HG03025 (cell line): Measurements from ENCODE around the gene FBXL19.
"Not testable (repeated sequence)": the region's sequence is repeated elsewhere in the genome, so short reads cannot be mapped to it uniquely, and the experiment has no call there.

ENCODE experiments used
- ATAC-seq: cut with Tn5 transposase; IDR thresholded peaks from one replicate; pipeline ENCODE4 v1.9.1; 2021; ENCODE audit warnings: mild to moderate bottlenecking, moderate library complexity; ENCODE audit not compliant: unreplicated experiment, low FRiP score

FBXL19 gene

GRCh38 chr16:30923554-30924075, at the start of gene FBXL19:
FBXL19 (plus strand) TSS chr16:30923572; CDS start chr16:30925755, 2,183 bp downstream.
- no peak for ATAC-seq

- ATAC-seq = no peak
Measured at GRCh38 chr16:30874244-30874820, 49.0 kb upstream of the FBXL19 start.

GRCh38 chr16:30874821-30875717, 48.3 kb upstream of the FBXL19 start:
- ATAC-seq = peak; percentile 74

- ATAC-seq = no peak
Measured at GRCh38 chr16:30875871-30876801, 47.2 kb upstream of the FBXL19 start.

- ATAC-seq = no peak
Measured at GRCh38 chr16:30876867-30877266, 46.5 kb upstream of the FBXL19 start.

GRCh38 chr16:30882429-30883310, 40.7 kb upstream of the FBXL19 start:
- no peak for ATAC-seq

GRCh38 chr16:30884760-30885159, 38.6 kb upstream of the FBXL19 start:
- ATAC-seq = no peak

- ATAC-seq = no peak
Measured at GRCh38 chr16:30885196-30885595, 38.2 kb upstream of the FBXL19 start.

GRCh38 chr16:30886145-30886544, 37.2 kb upstream of the FBXL19 start:
- no peak for ATAC-seq

GRCh38 chr16:30887927-30888326, 35.4 kb upstream of the FBXL19 start:
- ATAC-seq = no peak

GRCh38 chr16:30888856-30889499, 34.4 kb upstream of the FBXL19 start:
- no peak for ATAC-seq

GRCh38 chr16:30889721-30890120, 33.7 kb upstream of the FBXL19 start:
- ATAC-seq = no peak

GRCh38 chr16:30891043-30891823, 32.1 kb upstream of the FBXL19 start:
- ATAC-seq = not testable (repeated sequence)

GRCh38 chr16:30892670-30893416, 30.5 kb upstream of the FBXL19 start:
- ATAC-seq = no peak

GRCh38 chr16:30893417-30893743, 30.0 kb upstream of the FBXL19 start:
- ATAC-seq = peak; percentile 6

- peak; percentile 61 for ATAC-seq
Measured at GRCh38 chr16:30893744-30894539, 29.4 kb upstream of the FBXL19 start, which contains the start of gene BCL7C. BCL7C (minus strand) TSS chr16:30894077; CDS start chr16:30893944, 133 bp downstream.
